Psoas muscle (tissue), 8 donors: ENCODE data around the gene RCOR1. TPM values are rescaled to one million over a fixed set of nuclear protein-coding genes. Genes with fewer than 3 reads are reported as not detected.

Experiments
- ATAC-seq, 4 donors: fragments of 200-7000 bp; cut with Tn5 transposase; one replicate each; pipeline ENCODE4 v1.9.1; 2020; ENCODE audit warnings: moderate library complexity in 3 of 4, mild to moderate bottlenecking in 2 of 4
- DNase-seq, 2 donors: peaks; one replicate each; pipeline ENCODE4 v3.0.0-alpha.2; 2020
- H3K27ac ChIP-seq: fragments of 200-600 bp; one replicate; pipeline ENCODE4 v1.8.0; 2022
- H3K27me3 ChIP-seq, 3 donors: fragments of 200-600 bp in 1 of 3; one replicate each; pipeline versions ENCODE4 v1.6.1 to v1.8.0; 2013 to 2022; ENCODE audit warnings: low read length in 2 of 3, mild to moderate bottlenecking in 2 of 3, moderate library complexity in 1 of 3; ENCODE audit not compliant: insufficient read depth in 3 of 3
- H3K36me3 ChIP-seq, 2 donors: fragments of 200-600 bp in 1 of 2; one replicate each; pipeline versions ENCODE4 v1.6.1 to v1.8.0; 2013 to 2022; ENCODE audit warnings: low read depth in 1 of 2, mild to moderate bottlenecking in 1 of 2, moderate library complexity in 1 of 2; ENCODE audit not compliant: insufficient read depth in 1 of 2
- H3K4me1 ChIP-seq: fragments of 200-600 bp; one replicate; pipeline ENCODE4 v1.8.0; 2022
- H3K4me3 ChIP-seq: fragments of 200-600 bp; one replicate; pipeline ENCODE4 v1.8.0; 2022; ENCODE audit warnings: mild to moderate bottlenecking
- H3K9me3 ChIP-seq: fragments of 200-600 bp; one replicate; pipeline ENCODE4 v1.8.0; 2022
- WGBS, 3 donors: extraction: QIAGEN DNeasy Blood & Tissue Kit; methylation state at CpG; one replicate each; pipeline versions ENCODE4 v1.1.6 to v1.1.7; 2013; 5-methylcytosine and 5-hydroxymethylcytosine counted together
- intact Hi-C, 2 donors: fragments of 100-400 bp; cut with DNase I; formaldehyde crosslinking; loops; one replicate each; pipeline versions ENCODE4 v1.11.0 to v1.14.2; 2022
- polyA plus RNA-seq, 3 donors: library from polyadenylated mRNA; stranded (reverse); fragments of 200-250 nt; gene quantifications; one replicate each; pipeline ENCODE4 v1.2.3, GENCODE V29; 2013
- total RNA-seq, 4 donors: library from RNA; stranded (reverse); fragmentation: NEBNext Ultra II Directional in 2 of 4; extraction: Animal tissue kit (Norgen Biotek cat#: 25700) in 2 of 4; gene quantifications; one replicate each; pipeline versions ENCODE4 v1.2.1 to v1.2.4, GENCODE V29; 2021 to 2023
- TF ChIP-seq, protein P1 (sequence below): fragments of 200-600 bp; IDR thresholded peaks from one replicate; pipeline ENCODE4 v1.8.0; 2022; ENCODE audit warnings: antibody characterized with exemption
- donor health status: healthy with polysubstance abuse.
- donor health status: DM: no; HTN: no; CAD: no; lungs with moderate emphysema.
- donor health status: Bipolar disorder and iron deficiency.
- donor health status: healthy.
- donor health status: DM: yes; HTN: yes; CAD: no.
- donor health status: DM: no; HTN: no; CAD: no.
- donor health status: DM: no; HTN: no; CAD: no.
- donor health status: DM: yes; HTN: yes; CAD: no.

The RCOR1 gene
- total and polyA plus RNA-seq, 7 donors = 6.0 to 17.7 (median 14.3) TPM

DNA sequence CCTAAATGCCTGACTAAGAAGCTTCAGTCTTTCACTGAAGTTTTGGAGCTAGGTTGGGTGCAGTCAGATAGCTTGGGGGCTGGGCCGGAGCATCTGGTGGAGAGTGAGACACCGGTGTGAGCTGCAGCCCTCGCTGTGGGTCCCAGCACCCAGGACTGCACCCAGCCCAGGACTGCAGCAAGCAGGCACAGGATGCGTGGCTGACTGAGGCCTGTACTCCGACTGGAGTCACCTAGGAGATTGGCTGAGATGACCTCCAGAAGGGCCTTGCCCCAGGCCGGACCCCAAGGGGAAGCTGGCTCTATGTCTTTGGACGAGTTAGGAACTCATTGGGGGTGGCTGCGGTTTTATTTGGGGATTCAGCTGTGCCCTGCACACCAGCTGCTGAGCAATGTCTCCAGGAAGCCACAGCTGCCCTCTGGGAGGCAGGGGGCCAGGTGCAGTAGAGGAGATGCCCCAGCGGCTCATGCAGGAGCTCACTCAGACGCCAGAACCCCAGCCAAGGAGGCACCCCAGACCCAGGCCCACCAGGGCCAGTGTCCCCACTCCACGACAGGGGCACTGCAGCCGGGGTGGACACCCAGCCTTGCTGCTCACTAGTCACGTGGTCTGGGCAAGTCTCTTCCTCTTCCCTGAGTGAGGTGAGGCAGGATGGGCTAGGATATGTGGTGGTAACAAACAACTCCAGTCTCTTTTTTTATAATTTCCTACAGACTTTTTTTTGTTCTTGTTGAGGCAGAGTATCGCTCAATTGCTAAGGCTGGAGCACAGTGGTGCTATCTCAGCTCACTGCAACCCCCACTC lies 31.8 kb upstream of the RCOR1 start:
- ATAC-seq = no peak
- Histone ChIP-seq H3K27ac (no peak overlapping the region), H3K4me3 (no peak overlapping the region), H3K4me1 (no peaks in the 10 kb centered on the region), H3K27me3 (no peaks in the 10 kb centered on the region), H3K36me3 (no peaks in the 10 kb centered on the region), H3K9me3 (no peaks in the 10 kb centered on the region)
- WGBS, 3 donors = 68% methylated on average over 14 of the region's 14 CpGs
- TF ChIP-seq, protein P1, sequence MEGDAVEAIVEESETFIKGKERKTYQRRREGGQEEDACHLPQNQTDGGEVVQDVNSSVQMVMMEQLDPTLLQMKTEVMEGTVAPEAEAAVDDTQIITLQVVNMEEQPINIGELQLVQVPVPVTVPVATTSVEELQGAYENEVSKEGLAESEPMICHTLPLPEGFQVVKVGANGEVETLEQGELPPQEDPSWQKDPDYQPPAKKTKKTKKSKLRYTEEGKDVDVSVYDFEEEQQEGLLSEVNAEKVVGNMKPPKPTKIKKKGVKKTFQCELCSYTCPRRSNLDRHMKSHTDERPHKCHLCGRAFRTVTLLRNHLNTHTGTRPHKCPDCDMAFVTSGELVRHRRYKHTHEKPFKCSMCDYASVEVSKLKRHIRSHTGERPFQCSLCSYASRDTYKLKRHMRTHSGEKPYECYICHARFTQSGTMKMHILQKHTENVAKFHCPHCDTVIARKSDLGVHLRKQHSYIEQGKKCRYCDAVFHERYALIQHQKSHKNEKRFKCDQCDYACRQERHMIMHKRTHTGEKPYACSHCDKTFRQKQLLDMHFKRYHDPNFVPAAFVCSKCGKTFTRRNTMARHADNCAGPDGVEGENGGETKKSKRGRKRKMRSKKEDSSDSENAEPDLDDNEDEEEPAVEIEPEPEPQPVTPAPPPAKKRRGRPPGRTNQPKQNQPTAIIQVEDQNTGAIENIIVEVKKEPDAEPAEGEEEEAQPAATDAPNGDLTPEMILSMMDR = no peak
- intact Hi-C loops = no loop called here
- no peak for DNase-seq

DNA sequence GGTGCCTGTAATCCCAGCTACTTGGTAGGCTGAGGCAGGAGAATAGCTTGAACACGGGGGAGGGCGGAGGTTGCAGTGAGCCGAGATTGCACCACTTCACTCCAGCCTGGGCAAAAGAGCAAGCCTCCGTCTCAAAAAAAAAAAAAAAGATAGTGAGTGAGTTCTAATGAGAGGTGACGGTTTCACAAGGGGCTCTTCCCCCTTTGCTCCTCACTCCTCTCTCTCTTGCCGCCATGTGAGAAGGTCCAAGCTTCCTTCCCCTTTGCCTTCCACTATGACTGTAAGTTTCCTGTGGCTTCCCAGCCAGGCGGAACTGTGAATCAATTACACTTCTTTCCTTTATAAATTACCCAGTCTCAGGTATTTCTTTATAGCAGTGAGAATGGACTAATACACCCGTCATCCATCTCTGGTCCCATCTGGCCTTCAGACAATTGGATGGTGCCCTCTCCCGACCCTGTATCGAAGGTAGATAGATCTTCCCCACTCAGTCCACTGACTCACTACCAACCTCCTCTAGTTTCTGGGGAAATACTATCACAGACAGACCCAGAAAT lies 27.0 kb upstream of the RCOR1 start:
- WGBS, 3 donors = 75 to 86% (median 78%) methylated on average over 10 of the region's 10 CpGs
- no peak for DNase-seq
- Histone ChIP-seq H3K27me3 (no peaks in the 10 kb centered on the region), H3K4me3 (no peak overlapping the region), H3K27ac (no peak overlapping the region), H3K36me3 (no peaks in the 10 kb centered on the region), H3K9me3 (no peaks in the 10 kb centered on the region), H3K4me1 (no peaks in the 10 kb centered on the region)
- ATAC-seq = no peak
- intact Hi-C loops = no loop called here
- TF ChIP-seq, protein P1 = no peak

DNA sequence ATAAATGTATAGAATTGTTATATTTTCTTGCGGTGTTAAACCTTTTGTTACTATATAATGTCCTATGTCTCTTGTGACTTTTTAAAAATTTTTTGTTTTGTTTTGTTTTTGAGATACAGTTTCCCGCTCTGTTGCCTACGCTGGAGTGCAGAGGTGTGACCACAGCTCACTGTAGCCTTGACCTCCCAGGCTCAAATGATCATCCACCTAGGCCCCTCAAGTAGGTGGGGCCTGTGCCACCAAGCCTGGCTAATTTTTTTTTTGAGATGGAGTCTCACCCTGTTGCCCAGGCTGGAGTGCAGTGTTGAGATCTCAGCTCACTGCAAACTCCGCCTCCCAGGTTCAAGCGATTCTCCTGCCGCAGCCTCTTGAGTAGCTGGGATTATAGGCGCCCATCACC lies 26.5 kb upstream of the RCOR1 start:
- DNase-seq (no peak), ATAC-seq (no peak)
- no peak overlapping the region for H3K4me3 ChIP-seq
- no peak overlapping the region for H3K27ac ChIP-seq
- no peaks in the 10 kb centered on the region for H3K9me3 ChIP-seq
- WGBS, 3 donors = 94 to 96% (median 94%) methylated on average over 7 of the region's 7 CpGs
- no peaks in the 10 kb centered on the region for H3K4me1 ChIP-seq
- H3K36me3 ChIP-seq = no peaks in the 10 kb centered on the region
- H3K27me3 ChIP-seq = no peaks in the 10 kb centered on the region
- TF ChIP-seq, protein P1 = no peak
- intact Hi-C loops = no loop called here

DNA sequence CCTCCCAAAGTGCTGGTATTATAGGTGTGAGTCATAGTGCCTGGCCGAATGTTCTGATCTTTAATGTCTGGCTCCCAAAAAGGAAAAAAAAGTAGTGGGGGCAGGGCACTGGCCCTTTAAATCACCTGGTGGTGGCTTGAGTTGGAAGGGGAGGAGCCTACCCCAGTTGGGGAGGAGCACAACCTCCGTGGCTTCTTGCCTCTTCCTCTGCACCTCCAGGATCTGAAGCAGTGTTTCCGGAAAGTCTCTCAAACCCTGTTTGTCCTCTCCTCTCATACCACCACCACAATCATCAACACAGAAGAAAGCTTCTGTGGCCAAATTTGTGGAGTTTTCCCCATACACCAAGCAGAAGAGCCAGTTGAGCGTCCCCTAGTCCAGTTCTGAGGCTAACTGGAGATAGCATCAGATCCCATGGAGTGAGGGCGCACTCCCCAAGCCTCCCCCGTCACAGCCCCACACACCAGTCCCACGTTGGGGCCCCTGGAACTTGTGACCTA lies 24.3 kb upstream of the RCOR1 start:
- Histone ChIP-seq H3K27me3 (no peaks in the 10 kb centered on the region), H3K27ac (no peak overlapping the region), H3K36me3 (no peaks in the 10 kb centered on the region), H3K4me1 (no peaks in the 10 kb centered on the region), H3K4me3 (no peak overlapping the region), H3K9me3 (no peaks in the 10 kb centered on the region)
- TF ChIP-seq, protein P1 = no peak
- intact Hi-C loops = no loop called here
- ATAC-seq = no peak
- no peak for DNase-seq
- 54 to 59% (median 59%) methylated on average over 7 of the region's 7 CpGs for WGBS, 3 donors
